ENCODE measurements around the gene CAP1. TPM values are rescaled to one million over a fixed set of nuclear protein-coding genes. Genes with fewer than 3 reads are reported as not detected.
"Not testable (repeated sequence)": the region's sequence is repeated elsewhere in the genome, so short reads cannot be mapped to it uniquely, and the experiment has no call there.

The CAP1 gene
- total RNA-seq, 1 experiment from 2014 or later: 354 TPM

GRCh38 chr1:40036574-40036973 lies 4.0 kb upstream of the CAP1 start:
- ChIA-PET POLR2A (ENCODE audit: unreplicated experiment) (no interaction called here), CTCF (no interaction called here)
- Histone ChIP-seq H3K9me3 (ENCODE audit: insufficient read depth, low read depth) (no peaks in the 10 kb centered on the region), H3K4me1 (replicated peaks; ENCODE audit: insufficient read depth) (peaks cover 13% of the 10 kb centered on the region), H3K27me3 (ENCODE audit: insufficient read depth, low read depth) (no peaks in the 10 kb centered on the region), H3K4me3 (no peak overlapping the region), H4K20me1 (ENCODE audit: insufficient read depth) (no peaks in the 10 kb centered on the region), H3K36me3 (ENCODE audit: low read depth) (no peaks in the 10 kb centered on the region), H3K9me2 (ENCODE audit: insufficient read depth) (no peaks in the 10 kb centered on the region), H2AFZ (no peak overlapping the region), H3K79me2 (ENCODE audit: low read depth) (peaks cover 10% of the 10 kb centered on the region), H3K27ac (no peak overlapping the region), H3K4me2 (no peak overlapping the region), H3F3A (ENCODE audit: insufficient read depth, low read depth) (peaks cover 20% of the 10 kb centered on the region)
- DNase-seq: peak in 1 of 2 experiments; percentile 37
- no TSS peak for BruUV-seq (replicated peaks)
- intact Hi-C loops (cut with micrococcal nuclease; ENCODE audit: unreplicated experiment): loop anchor here (10.0 kb wide), 1 partner anchor 432 kb away; no protein-coding TSS in a partner anchor
- TF ChIP-seq EZH2 (IDR thresholded peaks at IDR 0.05; ENCODE audit: low read depth): no peak
- TF ChIP-seq CTCF (conservative IDR thresholded peaks at IDR 0.05): no peak

- Histone ChIP-seq H3K79me2 (ENCODE audit: low read depth) (peaks cover 17% of the 10 kb centered on the region), H3K4me1 (replicated peaks; ENCODE audit: insufficient read depth) (peaks cover 20% of the 10 kb centered on the region), H3F3A (ENCODE audit: insufficient read depth, low read depth) (peaks cover 26% of the 10 kb centered on the region)
- H3K27me3 ChIP-seq (ENCODE audit: insufficient read depth, low read depth); H2AFZ ChIP-seq; BruUV-seq (replicated peaks); CTCF ChIA-PET; DNase-seq; H3K4me2 ChIP-seq; H3K9me2 ChIP-seq (ENCODE audit: insufficient read depth); H3K27ac ChIP-seq; POLR2A ChIA-PET (ENCODE audit: unreplicated experiment); H3K9me3 ChIP-seq (ENCODE audit: insufficient read depth, low read depth); H3K36me3 ChIP-seq (ENCODE audit: low read depth); H4K20me1 ChIP-seq (ENCODE audit: insufficient read depth); H3K4me3 ChIP-seq: not testable (repeated sequence)
- intact Hi-C loops (cut with micrococcal nuclease; ENCODE audit: unreplicated experiment): loop anchor here (10.0 kb wide), 1 partner anchor 432 kb away; no protein-coding TSS in a partner anchor
Measured at GRCh38 chr1:40037254-40037653, 3.3 kb upstream of the CAP1 start.

GRCh38 chr1:40038697-40039096 lies 1.8 kb upstream of the CAP1 start:
- Histone ChIP-seq H3K4me2 (peak overlapping the region; percentile 85), H3K79me2 (ENCODE audit: low read depth) (peaks cover 31% of the 10 kb centered on the region), H3K36me3 (ENCODE audit: low read depth) (peaks cover 6% of the 10 kb centered on the region; the same call in 1 of the 2 replicates), H4K20me1 (ENCODE audit: insufficient read depth) (peaks cover 9% of the 10 kb centered on the region; the same call in 1 of the 2 replicates), H3K27ac (peak overlapping the region; percentile 98), H3K4me1 (replicated peaks; ENCODE audit: insufficient read depth) (peaks cover 33% of the 10 kb centered on the region), H3K9me3 (ENCODE audit: insufficient read depth, low read depth) (no peaks in the 10 kb centered on the region), H2AFZ (no peak overlapping the region), H3K27me3 (ENCODE audit: insufficient read depth, low read depth) (no peaks in the 10 kb centered on the region), H3F3A (ENCODE audit: insufficient read depth, low read depth) (peaks cover 35% of the 10 kb centered on the region), H3K9me2 (ENCODE audit: insufficient read depth) (no peaks in the 10 kb centered on the region), H3K4me3 (peak overlapping the region; percentile 99; the same call in 1 of the 2 replicates)
- no TSS peak for BruUV-seq (replicated peaks)
- CTCF ChIA-PET: interaction anchor here (0.6 kb wide), 2 partner anchors 21 to 61 kb away, joined by 3 to 4 read pairs; no protein-coding TSS in a partner anchor
- POLR2A ChIA-PET (ENCODE audit: unreplicated experiment): interaction anchor here (0.6 kb wide), 4 partner anchors 8 to 280 kb away, joined by 3 to 6 read pairs (median 4); no protein-coding TSS in a partner anchor
- intact Hi-C loops (cut with micrococcal nuclease; ENCODE audit: unreplicated experiment): loop anchor here (10.0 kb wide), 1 partner anchor 434 kb away; no protein-coding TSS in a partner anchor
- TF ChIP-seq CTCF (conservative IDR thresholded peaks at IDR 0.05): no peak
- DNase-seq: no peak
